Uterus (tissue), 4 donors: Measurements from ENCODE around the gene SNRPN. TPM values are rescaled to one million over a fixed set of nuclear protein-coding genes. Genes with fewer than 3 reads are reported as not detected.

Experiments used
- DNase-seq, 2 donors: peaks; one replicate each; pipeline ENCODE4 v3.0.0-alpha.2; 2019 to 2020
- H3K27ac ChIP-seq, 2 donors: fragments of 200-600 bp; sonication (generic); 1 replicate in 1 of 2; 2 replicates in 1 of 2; pipeline ENCODE4 v1.5.1; 2016 to 2018
- H3K27me3 ChIP-seq, 2 donors: fragments of 200-600 bp; sonication (generic); one replicate each; pipeline ENCODE4 v1.5.1; 2018 to 2019; ENCODE audit warnings: control low read depth in 1 of 2
- H3K36me3 ChIP-seq, 2 donors: fragments of 200-600 bp; sonication (generic); one replicate each; pipeline ENCODE4 v1.5.1; 2019; ENCODE audit warnings: control low read depth in 1 of 2
- H3K4me1 ChIP-seq, 2 donors: fragments of 200-600 bp; sonication (generic); one replicate each; pipeline ENCODE4 v1.5.1; 2018 to 2019; ENCODE audit warnings: control low read depth in 1 of 2
- H3K4me3 ChIP-seq, 2 donors: fragments of 200-600 bp; sonication (generic); 1 replicate in 1 of 2; 2 replicates in 1 of 2; pipeline ENCODE4 v1.5.1; 2018 to 2019; ENCODE audit warnings: mild to moderate bottlenecking in 1 of 2
- H3K9me3 ChIP-seq, 2 donors: fragments of 200-600 bp; sonication (generic); one replicate each; pipeline ENCODE4 v1.5.1; 2019; ENCODE audit warnings: control low read depth in 1 of 2
- POLR2A ChIP-seq, 2 donors: fragments of 450-650 bp; IDR thresholded peaks; one replicate each; pipeline ENCODE4 v1.6.1; 2016; ENCODE audit warnings: antibody characterized with exemption in 2 of 2, mild to moderate bottlenecking in 1 of 2, moderate library complexity in 1 of 2
- intact Hi-C: fragments of 100-400 bp; cut with DNase I; formaldehyde crosslinking; loops from one replicate; pipeline ENCODE4 v1.15.1; 2023; ENCODE audit warnings: low total_unique reads
- small RNA-seq: library from RNA; depleted of rRNA; stranded (forward); fragments of <200 nt; gene quantifications from one replicate; pipeline ENCODE3, GENCODE V24; 2016
- total RNA-seq, 4 donors: library from RNA; depleted of rRNA in 3 of 4; stranded (reverse); fragments of >200 nt in 3 of 4; gene quantifications; one replicate each; pipeline versions ENCODE4 v1.1.0 to v1.2.4, GENCODE V29; 2014 to 2023
- TF ChIP-seq, protein P1 (sequence below), 4 experiments: fragments of 200-600 bp in 2 of 4; fragments of 450-650 bp in 2 of 4; sonication (generic) in 2 of 4; IDR thresholded peaks; one replicate each; pipeline ENCODE4 v1.5.1; 2016 to 2019; ENCODE audit warnings: antibody characterized with exemption in 4 of 4, mild to moderate bottlenecking in 2 of 4, moderate library complexity in 1 of 4
- donor health status: DM: yes; HTN: yes; CAD: no.

Gene SNRPN
- total RNA-seq, 4 donors from 2014 or later = 81.7 to 119 (median 89.5) TPM

GRCh38 chr15:25019434-25019833, 64.6 kb downstream of the SNRPN start:
- peaks cover 0 to 22% of the 10 kb centered on the region in 2 donors for H3K9me3 ChIP-seq
- intact Hi-C loops = no loop called here
- TF ChIP-seq, protein P1, sequence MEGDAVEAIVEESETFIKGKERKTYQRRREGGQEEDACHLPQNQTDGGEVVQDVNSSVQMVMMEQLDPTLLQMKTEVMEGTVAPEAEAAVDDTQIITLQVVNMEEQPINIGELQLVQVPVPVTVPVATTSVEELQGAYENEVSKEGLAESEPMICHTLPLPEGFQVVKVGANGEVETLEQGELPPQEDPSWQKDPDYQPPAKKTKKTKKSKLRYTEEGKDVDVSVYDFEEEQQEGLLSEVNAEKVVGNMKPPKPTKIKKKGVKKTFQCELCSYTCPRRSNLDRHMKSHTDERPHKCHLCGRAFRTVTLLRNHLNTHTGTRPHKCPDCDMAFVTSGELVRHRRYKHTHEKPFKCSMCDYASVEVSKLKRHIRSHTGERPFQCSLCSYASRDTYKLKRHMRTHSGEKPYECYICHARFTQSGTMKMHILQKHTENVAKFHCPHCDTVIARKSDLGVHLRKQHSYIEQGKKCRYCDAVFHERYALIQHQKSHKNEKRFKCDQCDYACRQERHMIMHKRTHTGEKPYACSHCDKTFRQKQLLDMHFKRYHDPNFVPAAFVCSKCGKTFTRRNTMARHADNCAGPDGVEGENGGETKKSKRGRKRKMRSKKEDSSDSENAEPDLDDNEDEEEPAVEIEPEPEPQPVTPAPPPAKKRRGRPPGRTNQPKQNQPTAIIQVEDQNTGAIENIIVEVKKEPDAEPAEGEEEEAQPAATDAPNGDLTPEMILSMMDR (IDR thresholded peaks at IDR 0.05) = no peak
- no peak for TF ChIP-seq POLR2A (IDR thresholded peaks at IDR 0.05)

DNA sequence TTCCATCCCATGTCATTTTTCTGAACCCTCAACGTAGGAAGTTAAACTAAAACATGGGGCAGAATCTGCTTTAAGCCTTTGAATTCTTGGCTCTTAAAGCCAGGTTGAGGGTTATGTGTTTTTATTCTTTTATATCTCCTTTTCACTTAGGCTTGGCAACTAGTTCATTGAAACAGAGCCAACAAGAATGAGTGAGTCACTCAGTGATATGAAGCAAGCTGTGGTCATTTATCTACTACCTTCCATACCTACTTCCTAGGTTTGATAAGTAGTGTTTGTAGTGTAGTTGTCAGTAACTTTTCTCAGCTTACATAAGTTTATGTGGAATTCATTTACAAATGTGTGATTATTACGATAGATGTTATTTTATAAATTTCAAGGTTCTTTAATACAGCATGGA, 67.4 kb downstream of the SNRPN start:
- H3K36me3 ChIP-seq = peaks cover 0 to 6% of the 10 kb centered on the region in 2 donors
- no peaks in the 10 kb centered on the region for H3K4me1 ChIP-seq
- peaks cover 0 to 38% of the 10 kb centered on the region in 2 donors for H3K9me3 ChIP-seq
- intact Hi-C loops = no loop called here
- no peak overlapping the region for H3K4me3 ChIP-seq
- no peak for TF ChIP-seq POLR2A (IDR thresholded peaks at IDR 0.05)
- TF ChIP-seq, protein P1 (IDR thresholded peaks at IDR 0.05) = no peak
- DNase-seq = no peak
- H3K27ac ChIP-seq = no peak overlapping the region
- no peaks in the 10 kb centered on the region for H3K27me3 ChIP-seq

More at GRCh38 chr15:25019434-25019833, 64.6 kb downstream of the SNRPN start:
- H3K4me3 ChIP-seq = no peak overlapping the region
- H3K27ac ChIP-seq = no peak overlapping the region
- no peak for DNase-seq
- H3K4me1 ChIP-seq = no peaks in the 10 kb centered on the region
- no peaks in the 10 kb centered on the region for H3K27me3 ChIP-seq
- peaks cover 0 to 6% of the 10 kb centered on the region in 2 donors for H3K36me3 ChIP-seq

Small RNA genes within 50 kb of the gene (small RNA-seq; reads per million reads assigned to genes)
- gene AC090602.1 (not detected), gene AC124312.4 (not detected), gene AC124312.5 (not detected)

Other genes with a start within 250 kb of the SNRPN start
- 10 to 100 TPM in 3 of 4 donors, 1 to 10 TPM in 1; 1.5 to 23.2 (median 22.0) TPM for gene SNURF, start within 50 bp of the SNRPN start, total RNA-seq